Hematopoietic multipotent progenitor cell treated with erythropoietin and hydrocortisone succinate and interleukin-3 and kit ligand, for 17 days (in vitro differentiated cells): ENCODE measurements around the gene KRTDAP.

Experiments
- DNase-seq: peaks from one replicate; pipeline ENCODE4 v3.0.0-alpha.2; 2015; ENCODE audit warnings: low spot score

KRTDAP gene, protein sequence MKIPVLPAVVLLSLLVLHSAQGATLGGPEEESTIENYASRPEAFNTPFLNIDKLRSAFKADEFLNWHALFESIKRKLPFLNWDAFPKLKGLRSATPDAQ

DNA sequence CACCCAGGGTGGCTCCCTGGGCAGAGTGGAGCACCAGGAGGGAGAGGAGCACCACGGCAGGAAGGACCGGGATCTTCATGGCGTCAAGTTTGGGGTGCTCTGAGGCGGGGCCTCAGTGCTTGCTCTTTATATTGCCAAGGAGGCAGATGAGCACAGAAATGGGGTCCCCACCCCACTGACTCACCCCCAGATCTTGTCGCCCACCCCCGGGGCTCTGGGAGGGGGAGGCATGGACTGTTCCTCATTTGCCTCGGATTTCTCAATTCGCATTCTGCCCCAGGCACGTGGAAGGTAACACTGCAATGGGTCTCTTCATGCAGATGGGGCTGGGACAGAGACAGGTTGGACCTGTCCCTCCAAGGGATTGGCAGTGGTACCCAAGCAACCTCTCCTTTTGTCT lies at the start of gene KRTDAP:
Gene KRTDAP, minus strand, starts transcription at position 101 of the 400 bp plus-strand sequence. Its CDS starts 22 bp downstream, at position 79.
- DNase-seq: no peak

DNA sequence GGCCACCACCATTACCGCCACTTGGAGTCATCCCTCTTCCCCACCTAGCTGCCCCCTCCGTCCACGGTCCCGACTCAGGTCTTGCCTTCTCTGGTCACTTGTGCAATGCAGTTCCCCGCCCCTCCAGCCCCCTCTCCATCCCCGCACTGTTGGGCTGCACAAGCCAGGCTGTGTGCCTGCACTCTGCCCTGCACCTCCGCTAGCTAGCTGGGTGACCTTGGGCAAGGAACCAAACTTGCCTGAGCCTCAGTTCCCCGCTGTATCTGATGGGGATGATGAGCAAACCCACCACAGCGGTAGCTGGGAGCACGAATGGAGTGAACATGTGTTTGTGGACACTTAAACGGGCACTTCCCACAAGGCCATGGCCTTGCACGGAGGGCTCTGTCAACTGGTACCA lies 49.6 kb upstream of the KRTDAP start:
- no peak for DNase-seq

GRCh38 chr19:35539314-35539713 lies 49.0 kb upstream of the KRTDAP start:
- no peak for DNase-seq

DNA sequence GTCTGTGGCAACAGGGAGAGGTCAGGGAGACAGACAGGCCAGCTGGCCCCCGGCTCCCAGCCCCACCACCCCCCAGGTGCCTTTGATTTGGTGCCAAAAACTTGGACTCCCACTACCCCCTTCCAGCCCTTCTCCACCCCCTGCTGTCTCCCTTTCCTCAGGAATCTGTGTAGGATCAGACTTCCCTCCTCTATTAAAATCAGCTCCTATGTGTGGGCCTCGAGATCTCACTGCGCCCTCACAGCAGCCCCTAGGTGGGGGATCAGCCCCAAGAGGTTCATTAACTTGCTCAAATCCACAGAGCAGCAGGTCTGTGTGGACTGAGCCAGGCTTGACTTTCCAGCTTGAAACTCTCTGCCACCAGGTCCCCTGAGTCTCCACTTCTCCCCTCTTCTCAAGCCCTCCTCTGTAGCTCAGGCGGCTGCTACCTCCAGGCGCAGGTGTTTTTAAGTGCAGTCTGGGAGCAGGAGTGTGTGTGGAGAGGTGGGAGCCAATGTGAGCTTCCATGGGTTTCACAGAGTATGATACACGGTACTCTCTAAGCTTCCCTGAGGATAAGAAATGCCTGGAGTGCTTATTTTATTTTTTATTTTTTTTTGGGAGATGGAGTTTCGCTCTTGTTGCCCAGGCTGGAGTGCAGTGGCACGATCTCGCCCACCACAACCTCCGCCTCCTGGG lies 44.7 kb upstream of the KRTDAP start:
- no peak for DNase-seq

DNA sequence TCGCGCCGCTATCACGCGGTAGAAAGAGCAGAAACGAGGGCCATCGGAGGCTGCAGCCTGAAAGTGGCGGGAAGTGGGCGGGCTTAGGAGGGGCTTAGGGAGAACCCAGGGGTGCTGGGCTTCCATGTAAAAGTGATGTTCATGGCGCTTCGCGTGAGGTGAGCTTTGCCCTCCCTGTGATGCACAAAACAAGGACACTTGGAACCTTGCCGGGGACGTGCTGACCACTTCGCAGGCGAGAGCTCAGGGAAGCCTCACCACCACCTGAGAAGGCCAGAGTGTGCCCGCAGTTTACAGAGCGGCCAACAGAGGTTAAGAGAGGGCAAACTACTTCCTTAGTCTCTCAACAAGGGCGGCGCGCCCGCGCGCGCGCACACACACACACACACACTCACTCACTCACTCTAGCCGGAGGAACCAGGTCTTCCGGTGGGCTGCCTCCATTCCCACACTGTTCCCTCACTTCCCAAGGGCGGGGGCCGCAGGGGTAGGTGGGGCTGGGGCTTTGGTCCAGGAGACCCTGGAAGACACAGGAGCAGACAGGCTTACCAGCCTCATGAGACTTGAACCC lies 43.6 kb upstream of the KRTDAP start:
- DNase-seq: no peak

GRCh38 chr19:35533201-35533821 lies 43.0 kb upstream of the KRTDAP start, which contains the start of gene GAPDHS:
TSS of gene GAPDHS (plus strand) at chr19:35533456. CDS start at chr19:35533528, 72 bp downstream.
- DNase-seq: no peak

- DNase-seq: no peak
Observed at GRCh38 chr19:35531291-35531690, 41.0 kb upstream of the KRTDAP start.

- no peak for DNase-seq
Observed at GRCh38 chr19:35529241-35530218, 39.3 kb upstream of the KRTDAP start.

GRCh38 chr19:35528218-35529038 lies 38.2 kb upstream of the KRTDAP start, which contains the start of gene SBSN:
TSS of gene SBSN (minus strand) at chr19:35528311. CDS start at chr19:35528281, 30 bp downstream.
- DNase-seq: no peak

- DNase-seq: no peak
Observed at GRCh38 chr19:35525873-35526272, 35.6 kb upstream of the KRTDAP start.

- no peak for DNase-seq
Observed at GRCh38 chr19:35524181-35524837, 34.0 kb upstream of the KRTDAP start.

DNA sequence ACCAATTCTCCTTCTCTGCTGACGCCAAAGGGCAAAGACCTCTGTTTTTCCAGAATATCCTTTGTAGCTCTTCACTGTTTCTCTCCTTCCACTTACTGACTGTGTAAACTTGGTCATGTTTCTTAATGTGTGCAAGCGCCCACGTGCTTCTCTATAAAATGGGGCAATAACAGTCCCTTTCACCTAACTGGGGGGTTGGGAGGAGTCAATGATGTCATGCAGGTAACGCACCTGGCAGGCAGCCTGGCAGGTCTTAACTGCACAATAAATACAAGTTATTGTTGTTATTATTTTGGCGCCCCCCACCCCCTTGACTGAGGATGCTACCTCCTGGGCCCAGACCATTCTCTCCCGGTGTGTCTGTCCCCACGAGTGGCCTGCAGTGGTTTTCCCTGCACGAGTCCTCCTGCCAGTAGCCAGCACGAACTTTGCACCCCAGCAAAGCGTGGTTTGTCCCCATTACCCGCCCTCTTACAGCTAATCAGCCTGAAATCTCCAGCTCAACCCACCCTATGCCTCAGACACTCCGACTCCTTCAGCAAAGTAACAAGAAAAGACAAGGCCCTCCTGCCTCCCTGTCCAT lies 32.6 kb upstream of the KRTDAP start:
- DNase-seq: no peak

DNA sequence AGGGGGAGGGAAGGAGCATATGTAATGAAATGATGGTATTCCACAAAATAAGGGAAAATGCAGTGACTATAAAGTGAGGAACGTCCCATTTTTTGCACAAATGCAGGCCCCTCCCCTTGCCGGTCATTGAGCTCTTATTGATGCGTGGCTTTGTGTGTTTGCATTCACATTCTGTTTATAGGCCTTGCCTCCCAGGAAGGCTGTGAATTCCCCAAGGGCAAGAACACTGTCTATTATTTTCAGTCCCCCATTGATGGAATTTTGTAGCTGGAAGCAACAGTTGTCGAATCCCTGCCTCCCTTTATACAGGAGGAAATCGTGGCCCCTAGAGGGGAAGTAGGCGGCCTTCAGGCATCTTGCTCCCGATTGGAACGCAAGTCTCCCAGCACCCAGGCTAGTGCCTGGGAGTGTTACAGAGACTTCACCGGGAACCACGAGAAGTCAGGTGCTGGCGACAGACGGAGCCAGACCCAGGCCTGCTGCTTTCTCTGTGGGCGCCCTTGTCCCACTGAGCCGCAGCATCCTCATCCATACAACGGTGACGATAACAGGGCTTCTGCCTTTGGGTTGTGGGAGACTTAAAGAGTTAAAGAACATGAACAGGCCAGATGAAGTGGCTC lies 31.0 kb upstream of the KRTDAP start:
- no peak for DNase-seq

- DNase-seq: no peak
Observed at GRCh38 chr19:35519291-35519690, 29.0 kb upstream of the KRTDAP start.

GRCh38 chr19:35518313-35518712 lies 28.0 kb upstream of the KRTDAP start:
- no peak for DNase-seq

GRCh38 chr19:35517342-35517741 lies 27.1 kb upstream of the KRTDAP start:
- DNase-seq: no peak

DNA sequence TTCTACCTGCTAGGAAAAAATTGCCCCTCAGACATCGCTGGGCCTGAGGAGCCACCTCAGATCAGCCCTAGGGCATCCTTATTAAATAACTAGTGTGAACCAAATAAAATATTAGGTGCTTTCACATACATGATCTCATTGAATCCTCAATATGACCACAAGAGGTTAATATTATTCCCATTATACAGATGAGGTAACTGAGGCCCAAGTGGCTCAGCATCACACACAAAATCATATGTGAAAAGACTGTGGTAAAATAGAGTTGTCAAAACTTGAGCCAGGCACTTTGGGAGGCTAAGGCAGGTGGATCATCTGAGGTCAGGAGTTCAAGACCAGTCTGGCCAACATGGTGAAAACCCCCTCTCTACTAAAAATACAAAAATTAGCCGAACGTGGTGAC lies 26.0 kb upstream of the KRTDAP start:
- no peak for DNase-seq

- DNase-seq: no peak
Observed at GRCh38 chr19:35514282-35514809, 24.1 kb upstream of the KRTDAP start.

GRCh38 chr19:35513628-35514281 lies 23.5 kb upstream of the KRTDAP start, which contains the start of gene DMKN:
TSS of gene DMKN (minus strand) at chr19:35513649. CDS start at chr19:35513475, 174 bp downstream.
- no peak for DNase-seq
